HEK293 (cell line): Measurements from ENCODE around the gene MYO5B.

Source experiments
- CTCF ChIA-PET: fragments of 350-600 bp; formaldehyde crosslinking; extraction: SDS; loops from one replicate; lab custom pipeline; 2021; ENCODE audit warnings: antibody characterized with exemption; lab: Yijun Ruan, JAX
- POLR2A ChIA-PET: fragments of 300-600 bp; formaldehyde crosslinking; extraction: SDS; loops from one replicate; lab custom pipeline; 2020; ENCODE audit warnings: antibody characterized with exemption, inconsistent platforms; lab: Yijun Ruan, JAX
- H3K27ac ChIP-seq: fragments of 200-500 bp; sonication (Bioruptor generic); 2 replicates; pipeline ENCODE4 v1.5.1; 2014; ENCODE audit warnings: low read depth, low read length, control low read depth, inconsistent platforms; ENCODE audit errors: extremely low read depth
- H3K36me3 ChIP-seq, 2 experiments: fragments of 200-500 bp in 1 of 2; sonication (Bioruptor generic) in 1 of 2; 1 replicate in 1 of 2; 2 replicates in 1 of 2; pipeline ENCODE4 v1.5.1; 2014 to 2017; ENCODE audit warnings: inconsistent platforms in 2 of 2, low read length in 2 of 2; ENCODE audit not compliant: control insufficient read depth in 2 of 2, insufficient read depth in 1 of 2
- H3K4me1 ChIP-seq: fragments of 200-500 bp; sonication (Bioruptor generic); 2 replicates; pipeline ENCODE4 v1.5.1; 2014; ENCODE audit warnings: mild to moderate bottlenecking, low read length, inconsistent platforms; ENCODE audit not compliant: control insufficient read depth, insufficient read depth
- H3K4me3 ChIP-seq: 2 replicates; pipeline ENCODE4 v1.5.1; 2011; ENCODE audit warnings: low read depth, mild to moderate bottlenecking, control low read depth, low read length, moderate library complexity
- H3K9me3 ChIP-seq: fragments of 200-500 bp; sonication (Bioruptor generic); 2 replicates; pipeline ENCODE4 v1.5.1; 2014; ENCODE audit warnings: low read depth, low read length, inconsistent platforms; ENCODE audit not compliant: control insufficient read depth, insufficient read depth
- GLI4 ChIP-seq: fragments of 450-650 bp; formaldehyde crosslinking; IDR thresholded peaks from 2 replicates; pipeline ENCODE4 v1.5.1; 2016; ENCODE audit warnings: missing biosample characterization, missing genetic modification characterization
- GLIS1 ChIP-seq: fragments of 450-650 bp; formaldehyde crosslinking; IDR thresholded peaks from 2 replicates; pipeline ENCODE4 v1.5.1; 2016; ENCODE audit warnings: missing biosample characterization, missing genetic modification characterization
- OSR2 ChIP-seq: fragments of 450-650 bp; formaldehyde crosslinking; IDR thresholded peaks from 2 replicates; pipeline ENCODE4 v1.5.1; 2016; ENCODE audit warnings: missing biosample characterization, missing genetic modification characterization
- PRDM1 ChIP-seq: fragments of 450-650 bp; formaldehyde crosslinking; IDR thresholded peaks from 2 replicates; pipeline ENCODE4; 2016; ENCODE audit warnings: missing biosample characterization, missing genetic modification characterization
- SALL2 ChIP-seq: fragments of 450-650 bp; formaldehyde crosslinking; IDR thresholded peaks from 2 replicates; pipeline ENCODE4 v1.5.0; 2017; ENCODE audit warnings: missing biosample characterization, mild to moderate bottlenecking, missing genetic modification characterization, borderline replicate concordance
- ZFP69B ChIP-seq: fragments of 450-650 bp; formaldehyde crosslinking; IDR thresholded peaks from 2 replicates; pipeline ENCODE4 v1.5.1; 2016; ENCODE audit warnings: missing biosample characterization, missing genetic modification characterization
- ZIC2 ChIP-seq: fragments of 450-650 bp; formaldehyde crosslinking; IDR thresholded peaks from 2 replicates; pipeline ENCODE4 v1.5.1; 2016; ENCODE audit warnings: missing biosample characterization, missing genetic modification characterization
- ZNF133 ChIP-seq: fragments of 450-650 bp; formaldehyde crosslinking; IDR thresholded peaks from 2 replicates; pipeline ENCODE4 v1.5.1; 2016; ENCODE audit warnings: missing biosample characterization, missing genetic modification characterization
- ZNF140 ChIP-seq: fragments of 450-650 bp; formaldehyde crosslinking; IDR thresholded peaks from 2 replicates; pipeline ENCODE4 v1.5.1; 2016; ENCODE audit warnings: missing biosample characterization, missing genetic modification characterization
- ZNF18 ChIP-seq: fragments of 450-650 bp; formaldehyde crosslinking; IDR thresholded peaks from 2 replicates; pipeline ENCODE4 v1.5.1; 2016; ENCODE audit warnings: missing biosample characterization, missing genetic modification characterization
- ZNF214 ChIP-seq: fragments of 450-650 bp; formaldehyde crosslinking; IDR thresholded peaks from 2 replicates; pipeline ENCODE4 v1.5.1; 2017; ENCODE audit warnings: missing biosample characterization, mild to moderate bottlenecking, missing genetic modification characterization, borderline replicate concordance
- ZNF302 ChIP-seq: fragments of 450-650 bp; formaldehyde crosslinking; IDR thresholded peaks from 2 replicates; pipeline ENCODE4 v1.5.1; 2016; ENCODE audit warnings: missing biosample characterization, missing genetic modification characterization, low read depth
- ZNF366 ChIP-seq: fragments of 450-650 bp; formaldehyde crosslinking; conservative IDR thresholded peaks from 2 replicates; pipeline ENCODE4 v1.5.1; 2016; ENCODE audit warnings: missing biosample characterization, missing genetic modification characterization
- ZNF416 ChIP-seq: fragments of 450-650 bp; formaldehyde crosslinking; IDR thresholded peaks from 2 replicates; pipeline ENCODE4 v1.5.1; 2016; ENCODE audit warnings: missing biosample characterization, missing genetic modification characterization
- ZNF658 ChIP-seq: fragments of 450-650 bp; formaldehyde crosslinking; IDR thresholded peaks from 2 replicates; pipeline ENCODE4; 2016; ENCODE audit warnings: missing biosample characterization, missing genetic modification characterization
- TF ChIP-seq, protein P1 (sequence below): fragments of 450-650 bp; formaldehyde crosslinking; IDR thresholded peaks from 2 replicates; pipeline ENCODE4 v1.5.0; 2017; ENCODE audit warnings: missing biosample characterization, missing genetic modification characterization, borderline replicate concordance

MYO5B gene

GRCh38 chr18:50006470-50007046 is 188.4 kb downstream of the MYO5B start:
- ChIA-PET CTCF (interaction anchor here (0.5 to 2.8 kb wide), 2 partner anchors 197 to 1022 kb away, joined by 3 to 9 read pairs; no protein-coding TSS in a partner anchor), POLR2A (no interaction called here)
- no peak for TF ChIP-seq PRDM1 (tag by site-specific recombination)
- peak; percentile 96 for TF ChIP-seq ZIC2 (tag by site-specific recombination)
- peak; percentile 67; the same call in 1 of the 2 replicates for TF ChIP-seq ZNF18 (tag by site-specific recombination)
- TF ChIP-seq ZNF416: no peak
- TF ChIP-seq GLIS1 (tag by site-specific recombination): peak; percentile 36; the same call in 1 of the 2 replicates
- TF ChIP-seq, protein P1, sequence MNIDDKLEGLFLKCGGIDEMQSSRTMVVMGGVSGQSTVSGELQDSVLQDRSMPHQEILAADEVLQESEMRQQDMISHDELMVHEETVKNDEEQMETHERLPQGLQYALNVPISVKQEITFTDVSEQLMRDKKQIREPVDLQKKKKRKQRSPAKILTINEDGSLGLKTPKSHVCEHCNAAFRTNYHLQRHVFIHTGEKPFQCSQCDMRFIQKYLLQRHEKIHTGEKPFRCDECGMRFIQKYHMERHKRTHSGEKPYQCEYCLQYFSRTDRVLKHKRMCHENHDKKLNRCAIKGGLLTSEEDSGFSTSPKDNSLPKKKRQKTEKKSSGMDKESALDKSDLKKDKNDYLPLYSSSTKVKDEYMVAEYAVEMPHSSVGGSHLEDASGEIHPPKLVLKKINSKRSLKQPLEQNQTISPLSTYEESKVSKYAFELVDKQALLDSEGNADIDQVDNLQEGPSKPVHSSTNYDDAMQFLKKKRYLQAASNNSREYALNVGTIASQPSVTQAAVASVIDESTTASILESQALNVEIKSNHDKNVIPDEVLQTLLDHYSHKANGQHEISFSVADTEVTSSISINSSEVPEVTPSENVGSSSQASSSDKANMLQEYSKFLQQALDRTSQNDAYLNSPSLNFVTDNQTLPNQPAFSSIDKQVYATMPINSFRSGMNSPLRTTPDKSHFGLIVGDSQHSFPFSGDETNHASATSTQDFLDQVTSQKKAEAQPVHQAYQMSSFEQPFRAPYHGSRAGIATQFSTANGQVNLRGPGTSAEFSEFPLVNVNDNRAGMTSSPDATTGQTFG (tag by site-specific recombination): no peak
- Histone ChIP-seq H3K36me3 (no peaks in the 10 kb centered on the region), H3K27ac (no peak overlapping the region), H3K4me1 (no peaks in the 10 kb centered on the region), H3K4me3 (no peak overlapping the region), H3K9me3 (no peaks in the 10 kb centered on the region)

DNA sequence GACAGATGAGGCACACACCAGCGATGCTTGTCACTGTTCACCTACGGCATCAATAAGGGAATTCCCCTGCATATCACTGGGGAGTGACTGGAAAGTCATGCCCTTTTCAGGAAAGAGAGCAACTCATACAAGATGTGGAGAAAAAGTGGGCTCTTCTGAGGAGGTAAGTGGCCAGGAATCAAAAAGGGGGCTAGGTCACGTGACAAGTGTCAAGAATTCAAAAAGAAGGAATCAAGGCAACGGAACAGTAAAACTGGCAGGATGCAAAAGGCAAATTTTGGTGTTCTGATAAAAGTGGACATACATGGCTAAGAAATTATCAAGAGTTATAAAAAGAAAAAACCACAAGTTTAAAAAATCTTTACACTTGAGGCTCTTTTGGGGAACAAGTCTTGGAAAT is 190.9 kb downstream of the MYO5B start:
- CTCF ChIA-PET: no interaction called here
- no peaks in the 10 kb centered on the region for H3K36me3 ChIP-seq
- TF ChIP-seq ZNF366 (no peak), OSR2 (no peak), ZNF302 (no peak), ZNF658 (tag by site-specific recombination) (no peak), SALL2 (tag by site-specific recombination) (no peak), ZNF133 (tag by site-specific recombination) (no peak)
- no peaks in the 10 kb centered on the region for H3K4me1 ChIP-seq
- no peak overlapping the region for H3K4me3 ChIP-seq
- POLR2A ChIA-PET: no interaction called here
- no peaks in the 10 kb centered on the region for H3K9me3 ChIP-seq
- no peak overlapping the region for H3K27ac ChIP-seq

DNA sequence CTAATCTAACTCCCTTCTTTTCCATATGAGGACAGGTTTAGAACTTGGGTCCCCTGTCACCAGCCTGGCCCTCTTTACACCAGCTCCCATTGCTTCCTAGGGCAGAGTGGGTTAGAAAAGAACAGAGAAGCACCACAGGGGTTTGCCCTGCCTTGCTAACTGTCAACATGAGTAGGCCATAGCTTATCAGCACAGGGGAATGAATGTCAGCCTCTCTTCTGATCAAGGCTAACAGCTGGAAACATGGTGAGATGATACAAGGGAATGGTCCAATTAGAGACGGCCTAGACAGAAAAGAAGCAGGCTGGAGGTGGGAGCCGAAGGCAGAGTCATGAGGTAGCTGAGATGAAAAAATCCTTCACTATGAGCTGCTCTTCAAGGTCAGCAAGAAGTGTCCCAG is 192.2 kb downstream of the MYO5B start:
- Histone ChIP-seq H3K4me3 (no peak overlapping the region), H3K36me3 (no peaks in the 10 kb centered on the region), H3K9me3 (no peaks in the 10 kb centered on the region), H3K4me1 (no peaks in the 10 kb centered on the region), H3K27ac (no peak overlapping the region)
- CTCF ChIA-PET: no interaction called here
- peak; percentile 35; the same call in 1 of the 2 replicates for TF ChIP-seq ZIC2 (tag by site-specific recombination)
- TF ChIP-seq ZNF140: no peak
- no peak for TF ChIP-seq ZNF214
- POLR2A ChIA-PET: no interaction called here

DNA sequence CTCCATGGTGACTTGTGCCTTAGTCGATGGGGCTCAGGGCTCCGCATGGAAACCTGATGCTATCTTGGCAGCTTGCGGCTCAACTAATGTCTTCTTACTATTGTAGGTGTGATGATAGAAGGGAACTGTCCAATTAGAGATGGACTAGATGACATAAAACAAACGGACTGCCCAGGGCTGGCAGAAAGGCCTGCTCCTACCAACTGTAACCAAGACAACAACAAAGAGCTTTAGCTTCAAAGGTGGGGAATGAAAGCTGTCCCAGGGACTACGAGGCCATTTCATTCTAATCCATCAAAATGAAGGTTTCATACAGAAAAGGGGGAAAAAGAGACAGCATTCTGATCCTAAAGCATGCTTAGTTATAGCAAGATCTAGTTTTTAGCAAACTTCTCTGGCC is 194.7 kb downstream of the MYO5B start:
- CTCF ChIA-PET: no interaction called here
- TF ChIP-seq GLI4: no peak
- no peak for TF ChIP-seq ZFP69B (tag by site-specific recombination)
- Histone ChIP-seq H3K27ac (no peak overlapping the region), H3K4me1 (0 out of 2 replicates have a peak, but pooled peaks cover 4% of the 10 kb centered on the region), H3K9me3 (no peaks in the 10 kb centered on the region), H3K36me3 (no peaks in the 10 kb centered on the region; a peak in 1 of 3 replicates), H3K4me3 (no peak overlapping the region)
- POLR2A ChIA-PET: no interaction called here
